SK-N-SH treated with all-trans-retinoic acid at 6 μM for 48 hours (cell line): ENCODE results near the gene ADORA3.

Experiments
- ATAC-seq: fragments of 200-7000 bp; cut with Tn5 transposase; 3 replicates; pipeline ENCODE4 v1.9.1; 2020; ENCODE audit warnings: mild to moderate bottlenecking, moderate library complexity
- CREB5 ChIP-seq: fragments of 250-450 bp; sonication (Bioruptor Pico); IDR thresholded peaks from 2 replicates; pipeline ENCODE4 v1.5.1; 2020; ENCODE audit warnings: low read depth, mild to moderate bottlenecking, moderate library complexity
- CSDC2 ChIP-seq: fragments of 250-450 bp; sonication (Bioruptor Pico); IDR thresholded peaks from 2 replicates; pipeline ENCODE4 v1.5.0; 2020; ENCODE audit warnings: mild to moderate bottlenecking, moderate library complexity
- ESRRG ChIP-seq: fragments of 250-450 bp; sonication (Bioruptor Pico); IDR thresholded peaks from 2 replicates; pipeline ENCODE4 v1.6.1; 2021; ENCODE audit warnings: mild to moderate bottlenecking
- ISL1 ChIP-seq: fragments of 250-450 bp; sonication (Bioruptor Pico); IDR thresholded peaks from 2 replicates; pipeline ENCODE4 v2.1.2; 2022; ENCODE audit warnings: mild to moderate bottlenecking, moderate library complexity
- OSR1 ChIP-seq: fragments of 250-450 bp; sonication (Bioruptor Pico); IDR thresholded peaks from 2 replicates; pipeline ENCODE4 v1.8.0; 2022; ENCODE audit warnings: moderate library complexity, mild to moderate bottlenecking, inconsistent platforms
- PATZ1 ChIP-seq: fragments of 250-450 bp; sonication (Bioruptor Pico); IDR thresholded peaks from 2 replicates; pipeline ENCODE4 v1.8.0; 2020; ENCODE audit warnings: mild to moderate bottlenecking, moderate library complexity, borderline replicate concordance
- PPARA ChIP-seq: fragments of 250-450 bp; sonication (Bioruptor Pico); IDR thresholded peaks from 2 replicates; pipeline ENCODE4 v1.5.0; 2020; ENCODE audit warnings: mild to moderate bottlenecking, borderline replicate concordance
- RARB ChIP-seq: fragments of 250-450 bp; sonication (Bioruptor Pico); IDR thresholded peaks from 2 replicates; pipeline ENCODE4 v1.8.0; 2021; ENCODE audit warnings: mild to moderate bottlenecking, moderate library complexity
- SNAI2 ChIP-seq: fragments of 250-450 bp; sonication (Bioruptor Pico); IDR thresholded peaks from 2 replicates; pipeline ENCODE4 v1.5.0; 2020; ENCODE audit warnings: mild to moderate bottlenecking, moderate library complexity
- TOX ChIP-seq: fragments of 250-450 bp; sonication (Bioruptor Pico); IDR thresholded peaks from 2 replicates; pipeline ENCODE4 v1.8.0; 2021; ENCODE audit warnings: mild to moderate bottlenecking, moderate library complexity, borderline replicate concordance
- TSHZ2 ChIP-seq: fragments of 250-450 bp; sonication (Bioruptor Pico); IDR thresholded peaks from 2 replicates; pipeline ENCODE4 v1.5.0; 2020; ENCODE audit warnings: mild to moderate bottlenecking, moderate library complexity
- ZFP3 ChIP-seq: fragments of 250-450 bp; sonication (Bioruptor Pico); IDR thresholded peaks from 2 replicates; pipeline ENCODE4 v1.5.0; 2020; ENCODE audit warnings: mild to moderate bottlenecking, moderate library complexity
- ZFP30 ChIP-seq: fragments of 450-650 bp; formaldehyde crosslinking; IDR thresholded peaks from 2 replicates; pipeline ENCODE4 v1.5.0; 2022; ENCODE audit warnings: mild to moderate bottlenecking, moderate library complexity
- ZNF565 ChIP-seq: fragments of 450-650 bp; formaldehyde crosslinking; conservative IDR thresholded peaks from 2 replicates; pipeline ENCODE4 v1.5.0; 2020; ENCODE audit warnings: low read depth, mild to moderate bottlenecking, moderate library complexity
- ZNF70 ChIP-seq: fragments of 450-650 bp; formaldehyde crosslinking; IDR thresholded peaks from 2 replicates; pipeline ENCODE4 v1.5.0; 2020; ENCODE audit warnings: mild to moderate bottlenecking, moderate library complexity
- ZNF8 ChIP-seq: fragments of 450-650 bp; formaldehyde crosslinking; IDR thresholded peaks from 2 replicates; pipeline ENCODE4 v1.5.0; 2020; ENCODE audit warnings: mild to moderate bottlenecking, moderate library complexity
- TF ChIP-seq, protein P1 (sequence below): fragments of 250-450 bp; sonication (Bioruptor Pico); IDR thresholded peaks from 2 replicates; pipeline ENCODE4 v1.8.0; 2021; ENCODE audit warnings: low read depth, mild to moderate bottlenecking, moderate library complexity, borderline replicate concordance

Gene ADORA3

DNA sequence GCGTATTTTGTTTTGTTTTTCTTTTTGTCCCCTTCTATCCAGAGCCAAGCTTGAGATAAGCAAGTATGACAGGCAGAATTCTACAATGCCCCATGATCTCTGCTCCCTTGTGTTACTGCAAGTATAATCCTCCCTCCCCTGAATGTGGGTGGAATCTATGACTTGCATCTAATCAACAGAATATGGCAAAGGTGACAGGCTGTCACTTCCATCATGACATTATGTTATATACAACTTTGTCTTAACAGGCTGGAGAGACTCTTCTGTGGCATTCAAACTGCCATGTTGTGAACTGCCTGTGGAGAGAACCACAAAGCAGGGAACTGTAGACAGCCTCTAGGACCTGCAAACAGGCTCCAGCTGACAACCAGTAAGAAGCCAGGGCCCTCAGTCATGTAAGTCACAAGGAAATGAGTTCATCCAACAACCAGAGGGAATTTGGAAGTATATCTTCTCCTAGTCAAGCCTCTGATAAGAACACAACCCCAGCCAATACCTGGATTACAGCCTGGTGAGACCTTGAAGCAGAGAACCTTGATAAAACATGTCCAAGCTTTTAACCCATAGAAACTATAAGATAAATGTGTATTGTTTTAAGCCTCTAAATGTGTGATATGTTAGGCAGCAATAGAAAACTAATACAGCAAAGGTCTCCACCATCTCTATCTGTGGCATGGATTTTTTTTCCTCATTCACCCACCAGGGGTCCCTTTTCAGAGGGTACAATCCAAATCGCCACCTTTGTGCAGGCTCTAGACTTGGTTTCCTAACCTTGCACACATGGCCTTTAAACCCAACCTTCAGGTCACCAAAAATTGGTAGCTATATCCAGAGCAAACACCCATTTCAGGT is 35.3 kb downstream of the ADORA3 start (continued):
- TF ChIP-seq TSHZ2 (CRISPR knock-in tag): no peak

GRCh38 chr1:111466480-111466879 is 37.0 kb downstream of the ADORA3 start:
- TF ChIP-seq ZNF70 (CRISPR knock-in tag) (no peak), PATZ1 (CRISPR knock-in tag) (no peak), ZNF565 (no peak), ZFP30 (CRISPR knock-in tag) (no peak), TOX (CRISPR knock-in tag) (no peak), CREB5 (CRISPR knock-in tag) (no peak)
- no peak for ATAC-seq

DNA sequence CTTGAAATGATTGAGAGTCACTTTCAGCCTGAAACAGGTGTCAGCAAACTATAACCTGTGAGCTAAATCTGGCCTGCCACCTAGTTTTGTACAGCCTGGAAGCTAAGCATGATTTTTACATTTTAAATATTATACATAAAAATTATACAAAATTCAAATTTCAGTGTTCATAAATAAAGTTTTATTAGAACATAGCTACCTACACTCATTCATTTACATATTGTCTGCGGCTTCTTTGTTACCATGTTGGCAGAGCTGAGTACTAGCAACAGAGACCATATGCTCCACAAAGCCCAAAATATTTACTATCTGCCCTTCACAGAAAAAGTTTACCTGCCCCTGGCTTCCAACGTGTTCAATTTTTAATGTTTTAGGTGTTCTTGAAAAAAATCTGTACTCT is 37.7 kb downstream of the ADORA3 start:
- TF ChIP-seq PPARA (CRISPR knock-in tag): no peak
- no peak for TF ChIP-seq OSR1
- no peak for TF ChIP-seq CREB5 (CRISPR knock-in tag)
- TF ChIP-seq RARB: no peak
- TF ChIP-seq ZNF8 (CRISPR knock-in tag): no peak
- no peak for TF ChIP-seq CSDC2 (CRISPR knock-in tag)
- TF ChIP-seq ZFP3 (CRISPR knock-in tag): no peak
- TF ChIP-seq SNAI2 (CRISPR knock-in tag): no peak
- TF ChIP-seq TOX (CRISPR knock-in tag): no peak
- TF ChIP-seq, all 23 proteins: peak for 0
- no peak for ATAC-seq

DNA sequence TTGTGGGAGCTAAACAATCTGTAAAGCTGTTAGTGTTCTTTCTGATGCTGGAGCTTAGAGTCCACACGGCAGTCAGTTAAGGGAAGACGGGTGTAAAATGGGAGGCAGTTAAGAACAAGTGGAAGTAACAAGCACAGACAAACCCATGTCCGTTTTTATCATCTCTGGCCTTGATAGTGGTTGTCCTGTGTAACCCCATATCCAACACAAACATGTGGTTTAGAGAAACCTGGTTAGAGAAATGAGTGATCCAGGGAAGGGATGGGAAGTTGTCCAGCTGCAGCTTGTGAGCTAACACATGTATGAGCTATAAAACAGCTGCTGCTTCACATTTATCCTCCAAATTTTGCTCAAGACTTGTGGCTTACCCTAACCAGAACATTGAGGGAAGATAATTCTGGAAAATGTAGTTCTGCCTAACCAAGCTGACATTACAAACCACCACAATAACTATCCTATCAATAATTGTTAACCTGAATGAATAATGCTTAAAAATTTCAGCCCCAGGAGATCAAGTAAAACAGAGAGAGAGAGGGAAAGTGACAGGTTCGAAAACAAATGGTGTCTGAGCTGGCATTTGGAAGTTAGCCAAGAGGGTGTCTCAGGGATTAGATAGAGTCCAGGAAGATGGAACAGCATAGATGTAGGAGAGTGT is 40.3 kb downstream of the ADORA3 start:
- no peak for TF ChIP-seq CREB5 (CRISPR knock-in tag)
- no peak for TF ChIP-seq ZFP3 (CRISPR knock-in tag)
- TF ChIP-seq ZNF70 (CRISPR knock-in tag): no peak
- TF ChIP-seq ISL1 (CRISPR knock-in tag): no peak
- no peak for TF ChIP-seq ESRRG
- no peak for TF ChIP-seq PATZ1 (CRISPR knock-in tag)
- TF ChIP-seq CSDC2 (CRISPR knock-in tag): no peak
- no peak for TF ChIP-seq RARB
- no peak for TF ChIP-seq ZFP30 (CRISPR knock-in tag)
- TF ChIP-seq, protein P1, sequence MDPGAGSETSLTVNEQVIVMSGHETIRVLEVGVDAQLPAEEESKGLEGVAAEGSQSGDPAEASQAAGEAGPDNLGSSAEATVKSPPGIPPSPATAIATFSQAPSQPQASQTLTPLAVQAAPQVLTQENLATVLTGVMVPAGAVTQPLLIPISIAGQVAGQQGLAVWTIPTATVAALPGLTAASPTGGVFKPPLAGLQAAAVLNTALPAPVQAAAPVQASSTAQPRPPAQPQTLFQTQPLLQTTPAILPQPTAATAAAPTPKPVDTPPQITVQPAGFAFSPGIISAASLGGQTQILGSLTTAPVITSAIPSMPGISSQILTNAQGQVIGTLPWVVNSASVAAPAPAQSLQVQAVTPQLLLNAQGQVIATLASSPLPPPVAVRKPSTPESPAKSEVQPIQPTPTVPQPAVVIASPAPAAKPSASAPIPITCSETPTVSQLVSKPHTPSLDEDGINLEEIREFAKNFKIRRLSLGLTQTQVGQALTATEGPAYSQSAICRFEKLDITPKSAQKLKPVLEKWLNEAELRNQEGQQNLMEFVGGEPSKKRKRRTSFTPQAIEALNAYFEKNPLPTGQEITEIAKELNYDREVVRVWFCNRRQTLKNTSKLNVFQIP: no peak
- TF ChIP-seq, all 23 proteins: peak for 0
- ATAC-seq: peak; percentile 54
